ENCODE data around the gene FLNA. TPM values are rescaled to one million over a fixed set of nuclear protein-coding genes. Genes with fewer than 3 reads are reported as not detected.

Gene FLNA
- polyA plus RNA-seq, 2 of the 4 experiments (the other 2 are of a cell fraction): 303 to 1,116 TPM

DNA sequence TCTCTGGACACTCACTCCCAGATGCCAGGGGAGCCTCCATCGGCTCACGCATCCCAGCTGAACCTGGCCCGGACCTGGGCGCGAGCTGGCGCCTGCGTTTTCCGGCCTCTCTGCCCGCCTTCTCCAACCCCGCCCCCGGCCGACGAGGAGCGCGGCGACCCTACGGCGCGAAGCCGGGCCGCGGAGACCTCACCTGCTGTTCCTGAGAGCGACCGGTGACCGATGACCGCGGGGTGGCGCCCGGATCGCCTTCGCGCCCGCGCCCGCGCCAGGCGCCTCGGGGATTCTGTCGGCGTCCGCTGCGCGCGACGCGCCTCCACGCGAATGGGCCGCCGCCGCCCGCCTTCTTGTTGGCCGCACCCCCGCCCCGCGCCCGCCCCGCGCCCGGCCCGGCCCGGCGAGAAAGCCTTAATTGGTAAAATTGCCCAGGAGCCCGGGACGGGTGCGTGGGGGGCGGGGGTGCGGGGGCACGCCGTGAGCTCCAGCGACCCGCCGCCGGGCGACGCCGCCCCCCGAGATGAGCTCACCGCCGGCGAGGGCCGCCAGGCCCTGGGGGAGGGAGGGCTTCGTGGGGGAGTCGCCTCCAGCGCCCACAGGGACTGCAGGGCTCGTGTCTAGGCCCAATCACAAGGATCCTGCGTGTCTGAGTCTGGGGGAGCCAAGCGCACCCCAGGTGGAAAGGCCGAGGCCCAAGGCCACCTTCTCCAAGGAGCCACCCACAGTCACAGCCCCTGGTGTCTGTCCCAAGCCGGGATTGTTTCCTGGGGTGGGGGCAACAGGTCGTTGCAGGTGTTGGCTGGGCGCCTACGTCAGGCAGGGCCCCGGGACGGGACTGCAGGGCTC is at the start of gene FLNA (continued):
- TF ChIP-seq MYC (IDR thresholded peaks at IDR 0.05; ENCODE audit: borderline replicate concordance, low read length) (no peak), SREBF2 (IDR thresholded peaks at IDR 0.05) (no peak), TP53 (CRISPR knock-in tag; IDR thresholded peaks at IDR 0.05) (no peak), KDM1A (IDR thresholded peaks at IDR 0.05; ENCODE audit: low read depth) (no peak)

DNA sequence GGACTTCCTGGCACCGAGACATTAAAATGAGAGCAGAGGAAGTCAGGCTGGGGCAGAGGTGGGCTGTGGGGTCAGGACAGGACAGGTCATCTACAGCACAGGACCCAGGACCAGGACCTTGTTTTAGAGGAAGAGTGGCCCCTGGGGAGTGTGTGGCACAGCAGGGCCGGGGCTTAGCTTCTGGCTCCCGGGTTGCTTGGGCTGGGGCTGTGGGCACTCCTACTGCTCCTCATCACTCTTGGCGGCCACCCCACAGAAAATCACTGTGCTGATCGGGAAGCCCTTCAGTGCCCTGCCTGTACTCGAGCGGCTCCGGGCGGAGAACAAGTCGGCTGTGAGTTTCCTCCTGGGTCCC is 45.9 kb upstream of the FLNA start:
- TF ChIP-seq NPAS2 (CRISPR knock-in tag; IDR thresholded peaks at IDR 0.05; ENCODE audit: borderline replicate concordance) (no peak), RAD21 (conservative IDR thresholded peaks at IDR 0.05 in 1 of 2, IDR thresholded peaks at IDR 0.05 in 1 of 2) (no peak), CEBPB (IDR thresholded peaks at IDR 0.05) (no peak), GATA3 (IDR thresholded peaks at IDR 0.05; ENCODE audit: borderline replicate concordance) (no peak), ATOH8 (CRISPR knock-in tag; IDR thresholded peaks at IDR 0.05; ENCODE audit: low read depth) (no peak), HOXB13 (CRISPR knock-in tag; IDR thresholded peaks at IDR 0.05; ENCODE audit: low read depth) (no peak), TP53 (CRISPR knock-in tag; IDR thresholded peaks at IDR 0.05) (no peak), HMGXB4 (CRISPR knock-in tag; IDR thresholded peaks at IDR 0.05; ENCODE audit: borderline replicate concordance) (no peak), TFCP2L1 (CRISPR knock-in tag; IDR thresholded peaks at IDR 0.05) (no peak), FOXS1 (CRISPR knock-in tag; IDR thresholded peaks at IDR 0.05) (no peak), ZC3H11A (IDR thresholded peaks at IDR 0.05) (no peak)
- H3K4me3 ChIP-seq: no peak overlapping the region
- no peak overlapping the region for H3K27ac ChIP-seq
- WGBS (ENCODE audit: missing lambda C conversion rate): 92% methylated on average over 2 of the region's 10 CpGs
- POLR2A ChIA-PET: no interaction called here
- no peak for ATAC-seq
- no peaks in the 10 kb centered on the region for H3K9me3 ChIP-seq
- DNase-seq (ENCODE audit: low read depth in 1 of 2, low spot score in 1 of 2): no peak
- H3K4me1 ChIP-seq: no peaks in the 10 kb centered on the region
- H3K4me2 ChIP-seq: no peak overlapping the region
- CTCF ChIA-PET: interaction anchor here (1.3 to 1.4 kb wide), 2 partner anchors 34 to 114 kb away, joined by 3 read pairs; no protein-coding TSS in a partner anchor
- no peak for FAIRE-seq

- H3K9me3 ChIP-seq: no peaks in the 10 kb centered on the region
- DNase-seq (ENCODE audit: low read depth in 1 of 2, low spot score in 1 of 2) (no peak), FAIRE-seq (no peak), ATAC-seq (peak in 1 of 2 experiments; percentile 15; a peak in 1 of 6 replicates)
- TF ChIP-seq, protein P1, sequence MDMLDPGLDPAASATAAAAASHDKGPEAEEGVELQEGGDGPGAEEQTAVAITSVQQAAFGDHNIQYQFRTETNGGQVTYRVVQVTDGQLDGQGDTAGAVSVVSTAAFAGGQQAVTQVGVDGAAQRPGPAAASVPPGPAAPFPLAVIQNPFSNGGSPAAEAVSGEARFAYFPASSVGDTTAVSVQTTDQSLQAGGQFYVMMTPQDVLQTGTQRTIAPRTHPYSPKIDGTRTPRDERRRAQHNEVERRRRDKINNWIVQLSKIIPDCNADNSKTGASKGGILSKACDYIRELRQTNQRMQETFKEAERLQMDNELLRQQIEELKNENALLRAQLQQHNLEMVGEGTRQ (IDR thresholded peaks at IDR 0.05): no peak
- TF ChIP-seq HOXB5 (CRISPR knock-in tag; IDR thresholded peaks at IDR 0.05) (no peak), HOXB13 (CRISPR knock-in tag; IDR thresholded peaks at IDR 0.05; ENCODE audit: low read depth) (no peak)
- ChIA-PET CTCF (interaction anchor here (1.3 to 1.4 kb wide), 2 partner anchors 35 to 114 kb away, joined by 3 read pairs; no protein-coding TSS in a partner anchor), POLR2A (no interaction called here)
- no peak overlapping the region for H3K4me3 ChIP-seq
- 94% methylated on average over 16 of the region's 19 CpGs for WGBS (ENCODE audit: missing lambda C conversion rate)
- H3K27ac ChIP-seq: no peak overlapping the region
- no peak overlapping the region for H3K4me2 ChIP-seq
- H3K4me1 ChIP-seq: no peaks in the 10 kb centered on the region
Observed at GRCh38 chrX:154419688-154420401, 45.4 kb upstream of the FLNA start.

Measured in A549 (cell line).